HepG2 (cell line): Measurements from ENCODE around the gene TENM3. TPM values are rescaled to one million over a fixed set of nuclear protein-coding genes. Genes with fewer than 3 reads are reported as not detected.
A peak's percentile ranks its signal among the peaks of the same experiment; 100 is the strongest.

Source experiments
- ATAC-seq: fragments of 200-7000 bp; cut with Tn5 transposase; 3 replicates; pipeline ENCODE4 v1.9.1; 2020; ENCODE audit warnings: mild to moderate bottlenecking, moderate library complexity
- BruUV-seq: library from RNA; stranded (reverse); fragments of 400-500 nt; replicated peaks from 2 replicates; lab custom pipeline; 2021; lab: Mats Ljungman, UMichigan
- CTCF ChIA-PET: fragments of 300-600 bp; formaldehyde crosslinking; extraction: SDS; loops from one replicate; lab custom pipeline; 2021; ENCODE audit warnings: low total read pairs, inconsistent platforms, low intra/inter-chr PET ratio; lab: Yijun Ruan, JAX
- POLR2A ChIA-PET: fragments of 350-600 bp; sonication (Branson Sonifier 250); formaldehyde crosslinking; loops from one replicate; lab custom pipeline; 2020; ENCODE audit warnings: antibody characterized with exemption, inconsistent platforms; lab: Yijun Ruan, JAX
- DNase-seq: peaks from one replicate; pipeline ENCODE4 v3.0.0-alpha.2; 2015; ENCODE audit warnings: low spot score
- FAIRE-seq: peaks from 3 replicates; lab custom pipeline; 2011; peaks lifted over from hg19 to GRCh38; lab: Jason Lieb, UNC
- H2AFZ ChIP-seq: one replicate; pipeline ENCODE4 v1.6.1; 2011; ENCODE audit warnings: low read length, inconsistent platforms
- H3K27ac ChIP-seq: fragments of 300-600 bp; 3 replicates; pipeline ENCODE4 v1.8.0; 2011; ENCODE audit warnings: mixed run types, mild to moderate bottlenecking, mixed read lengths, low read length, inconsistent platforms; ENCODE audit not compliant: insufficient read depth; ENCODE audit errors: extremely low read length
- H3K27me3 ChIP-seq, 2 experiments: fragments of 200-600 bp in 1 of 2; 2 replicates in 1 of 2; 3 replicates in 1 of 2; pipeline versions ENCODE4 v1.6.0 to v1.8.0; 2011; ENCODE audit warnings: low read length in 2 of 2, mild to moderate bottlenecking in 2 of 2, moderate library complexity in 2 of 2, inconsistent platforms in 1 of 2; ENCODE audit not compliant: insufficient read depth in 2 of 2, control insufficient read depth in 1 of 2
- H3K36me3 ChIP-seq, 2 experiments: fragments of 200-600 bp in 1 of 2; replicated peaks in 1 of 2; 2 replicates in 1 of 2; 3 replicates in 1 of 2; pipeline versions ENCODE4 v1.5.1 to v1.8.0; 2011; ENCODE audit warnings: low read length in 2 of 2, inconsistent platforms in 1 of 2; ENCODE audit not compliant: insufficient read depth in 2 of 2, control insufficient read depth in 1 of 2
- H3K4me1 ChIP-seq: 2 replicates; pipeline ENCODE4 v1.5.1; 2012; ENCODE audit warnings: low read length, inconsistent platforms; ENCODE audit not compliant: insufficient read depth
- H3K4me2 ChIP-seq: 2 replicates; pipeline ENCODE4 v1.6.0; 2011; ENCODE audit warnings: low read depth, low read length, inconsistent platforms
- H3K4me3 ChIP-seq, 3 experiments: fragments of 200-600 bp in 1 of 3; sonication (generic), shearing (Covaris generic) in 1 of 3; replicated peaks in 1 of 3; 2 replicates each; pipeline ENCODE4 v1.5.1; 2011 to 2016; ENCODE audit warnings: low read length in 3 of 3, inconsistent platforms in 2 of 3, low read depth in 2 of 3, mild to moderate bottlenecking in 2 of 3, control low read depth in 1 of 3, mixed read lengths in 1 of 3; ENCODE audit not compliant: insufficient read depth in 1 of 3
- H3K79me2 ChIP-seq: one replicate; pipeline ENCODE4 v1.6.1; 2011; ENCODE audit warnings: low read length, inconsistent platforms; ENCODE audit not compliant: insufficient read depth
- H3K9ac ChIP-seq: 2 replicates; pipeline ENCODE4 v1.6.0; 2011; ENCODE audit warnings: mild to moderate bottlenecking, low read depth, low read length, inconsistent platforms; ENCODE audit not compliant: insufficient read depth
- H3K9me3 ChIP-seq: 2 replicates; pipeline ENCODE4 v1.5.1; 2012; ENCODE audit warnings: mild to moderate bottlenecking, low read length
- H4K20me1 ChIP-seq: 2 replicates; pipeline ENCODE4 v1.6.0; 2011; ENCODE audit warnings: inconsistent platforms, mild to moderate bottlenecking, low read length, moderate library complexity; ENCODE audit not compliant: insufficient read depth
- PHF20 ChIP-seq: sonication (generic); formaldehyde crosslinking; IDR thresholded peaks from 2 replicates; pipeline ENCODE4 v1.5.0; 2020; ENCODE audit warnings: mild to moderate bottlenecking, missing genetic modification reagents
- ZNF256 ChIP-seq: sonication (generic); formaldehyde crosslinking; conservative IDR thresholded peaks from 2 replicates; pipeline ENCODE4 v1.4.0; 2020; ENCODE audit warnings: missing genetic modification reagents
- ZNF329 ChIP-seq: sonication (generic); formaldehyde crosslinking; IDR thresholded peaks from 2 replicates; pipeline ENCODE4 v1.9.0; 2021; ENCODE audit warnings: low read depth, mild to moderate bottlenecking, missing genetic modification reagents
- ZNF382 ChIP-seq: sonication (generic); formaldehyde crosslinking; IDR thresholded peaks from 2 replicates; pipeline ENCODE4 v1.5.0; 2020; ENCODE audit warnings: missing genetic modification reagents, mild to moderate bottlenecking, borderline replicate concordance
- ZNF605 ChIP-seq: sonication (generic); formaldehyde crosslinking; IDR thresholded peaks from 2 replicates; pipeline ENCODE4 v1.8.0; 2022; ENCODE audit warnings: mild to moderate bottlenecking, missing genetic modification reagents
- WGBS: methylation state at CpG from one replicate; pipeline ENCODE4 v1.1.6; 2017; ENCODE audit warnings: low lambda C conversion rate; 5-methylcytosine and 5-hydroxymethylcytosine counted together
- in situ Hi-C: cut with HindIII; loops from 2 replicates; pipeline ENCODE4 v1.10.0; 2017; ENCODE audit warnings: low pct_unique_long_range_greater_than_20kb; ENCODE audit not compliant: extremely low pct_ligation_motif_present
- intact Hi-C: fragments of 100-400 bp; cut with micrococcal nuclease; formaldehyde crosslinking; loops from one replicate; pipeline ENCODE4 v1.10.0; 2022; ENCODE audit not compliant: unreplicated experiment
- polyA plus RNA-seq, 8 experiments: library from polyadenylated mRNA; depleted of rRNA in 3 of 8; stranded (reverse) in 7 of 8; unstranded in 1 of 8; fragments of >200 nt; fragmentation: Illumina TruSeq in 4 of 8; extraction: Trizol in 4 of 8; gene quantifications; 2 replicates each; pipeline versions ENCODE4 v1.2.1 to v1.2.3, GENCODE V29; 2011 to 2016; ENCODE audit warnings: low read depth in 4 of 8, missing spikeins in 1 of 8, mixed read lengths in 1 of 8; ENCODE audit not compliant: insufficient read depth in 1 of 8
- total RNA-seq, 5 experiments: library from RNA; depleted of rRNA; stranded (reverse); fragments of >200 nt; fragmentation: Illumina TruSeq; extraction: Trizol; gene quantifications; 2 replicates each; pipeline ENCODE4 v1.2.3, GENCODE V29; 2016; ENCODE audit warnings: low read depth in 1 of 5
- TF ChIP-seq, protein P1 (sequence below): sonication (generic); formaldehyde crosslinking; IDR thresholded peaks from 2 replicates; pipeline ENCODE4 v1.9.0; 2021; ENCODE audit warnings: missing genetic modification reagents, borderline replicate concordance
- TF ChIP-seq, protein P2 (sequence below): sonication (generic); formaldehyde crosslinking; IDR thresholded peaks from 2 replicates; pipeline ENCODE4 v1.8.0; 2022; ENCODE audit warnings: low read depth, missing genetic modification reagents
- TF ChIP-seq, protein P3 (sequence below): sonication (generic); formaldehyde crosslinking; IDR thresholded peaks from 2 replicates; pipeline ENCODE4 v1.8.1; 2023; ENCODE audit warnings: mild to moderate bottlenecking, moderate library complexity, missing genetic modification reagents

Gene TENM3
- total and polyA plus RNA-seq, 2 of the 13 experiments (the other 11 are each of a cell fraction or from before 2014, with no cell fraction given) = 0.04 TPM; not detected in 1

DNA sequence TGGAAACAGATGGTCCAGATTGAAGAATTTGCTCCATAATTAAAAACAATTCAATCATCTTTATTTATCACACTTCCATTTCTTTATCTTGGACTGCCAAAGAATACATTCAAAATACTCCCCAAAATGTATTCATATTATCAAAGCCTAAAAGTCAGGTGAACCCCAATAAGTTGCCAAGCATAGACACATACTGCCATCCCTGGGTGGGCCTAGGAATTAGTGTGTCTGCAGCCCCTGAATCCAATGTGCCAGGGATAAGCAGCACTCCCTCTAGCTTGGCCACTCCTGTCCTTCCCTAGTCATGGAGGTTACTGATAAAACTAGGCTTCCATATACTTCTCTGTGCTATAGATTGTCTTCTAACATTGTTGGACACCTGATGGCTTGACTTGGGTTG lies 199.9 kb downstream of the TENM3 start:
- POLR2A ChIA-PET = no interaction called here
- FAIRE-seq = no peak
- BruUV-seq = no TSS peak
- intact Hi-C loops (no loop called here), in situ Hi-C loops (no loop called here)
- no peak for ATAC-seq
- TF ChIP-seq ZNF256 = no peak
- TF ChIP-seq, protein P1, sequence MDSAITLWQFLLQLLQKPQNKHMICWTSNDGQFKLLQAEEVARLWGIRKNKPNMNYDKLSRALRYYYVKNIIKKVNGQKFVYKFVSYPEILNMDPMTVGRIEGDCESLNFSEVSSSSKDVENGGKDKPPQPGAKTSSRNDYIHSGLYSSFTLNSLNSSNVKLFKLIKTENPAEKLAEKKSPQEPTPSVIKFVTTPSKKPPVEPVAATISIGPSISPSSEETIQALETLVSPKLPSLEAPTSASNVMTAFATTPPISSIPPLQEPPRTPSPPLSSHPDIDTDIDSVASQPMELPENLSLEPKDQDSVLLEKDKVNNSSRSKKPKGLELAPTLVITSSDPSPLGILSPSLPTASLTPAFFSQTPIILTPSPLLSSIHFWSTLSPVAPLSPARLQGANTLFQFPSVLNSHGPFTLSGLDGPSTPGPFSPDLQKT (CRISPR knock-in tag) = no peak
- no peak for TF ChIP-seq ZNF605 (CRISPR knock-in tag)
- TF ChIP-seq, protein P2, sequence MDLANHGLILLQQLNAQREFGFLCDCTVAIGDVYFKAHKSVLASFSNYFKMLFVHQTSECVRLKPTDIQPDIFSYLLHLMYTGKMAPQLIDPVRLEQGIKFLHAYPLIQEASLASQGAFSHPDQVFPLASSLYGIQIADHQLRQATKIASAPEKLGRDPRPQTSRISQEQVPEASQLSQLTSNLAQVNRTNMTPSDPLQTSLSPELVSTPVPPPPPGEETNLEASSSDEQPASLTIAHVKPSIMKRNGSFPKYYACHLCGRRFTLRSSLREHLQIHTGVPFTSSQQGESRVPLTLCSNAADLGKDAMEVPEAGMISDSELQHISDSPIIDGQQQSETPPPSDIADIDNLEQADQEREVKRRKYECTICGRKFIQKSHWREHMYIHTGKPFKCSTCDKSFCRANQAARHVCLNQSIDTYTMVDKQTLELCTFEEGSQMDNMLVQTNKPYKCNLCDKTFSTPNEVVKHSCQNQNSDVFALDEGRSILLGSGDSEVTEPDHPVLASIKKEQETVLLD (CRISPR knock-in tag) = no peak
- Histone ChIP-seq H2AFZ (no peak overlapping the region), H3K9ac (no peak overlapping the region), H3K27me3 (peaks cover 2 to 15% of the 10 kb centered on the region in 2 experiments; a peak in 3 of 5 replicates), H3K9me3 (no peaks in the 10 kb centered on the region), H3K27ac (no peak overlapping the region), H3K36me3 (no peaks in the 10 kb centered on the region), H3K4me2 (no peak overlapping the region), H3K79me2 (no peaks in the 10 kb centered on the region), H4K20me1 (no peaks in the 10 kb centered on the region), H3K4me3 (no peak overlapping the region), H3K4me1 (no peaks in the 10 kb centered on the region)
- DNase-seq = no peak
- CTCF ChIA-PET = no interaction called here

DNA sequence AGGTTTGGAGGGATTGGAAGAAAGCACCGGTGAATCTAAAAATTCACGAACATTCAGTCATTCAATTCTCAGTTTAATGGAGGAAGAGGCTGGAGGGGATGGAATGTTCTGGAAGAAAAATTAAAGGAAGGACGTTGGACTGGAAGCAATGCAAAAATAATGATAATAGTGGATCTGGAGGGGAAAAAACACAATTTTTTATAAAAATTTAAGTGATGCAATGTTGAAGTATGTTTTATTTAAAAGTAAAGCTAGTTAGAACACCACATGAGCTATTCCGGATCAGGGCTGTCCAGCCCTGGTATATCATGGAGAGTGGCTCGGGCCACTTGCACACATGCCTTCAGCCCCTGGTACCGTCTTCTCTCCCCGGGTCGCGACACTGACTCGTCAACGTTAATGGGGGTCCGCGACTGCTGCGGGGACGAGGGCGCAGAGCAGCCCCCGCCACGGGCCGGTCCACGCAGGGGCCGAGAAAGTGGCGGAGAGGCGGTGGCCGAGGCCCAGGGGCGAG lies 204.6 kb downstream of the TENM3 start:
- no peak overlapping the region for H3K4me2 ChIP-seq
- CTCF ChIA-PET = no interaction called here
- intact Hi-C loops = no loop called here

More for the DNA sequence above, 204.6 kb downstream of the TENM3 start:
- no peaks in the 10 kb centered on the region for H4K20me1 ChIP-seq
- H3K4me1 ChIP-seq = peaks cover 8% of the 10 kb centered on the region
- POLR2A ChIA-PET = no interaction called here
- no TSS peak for BruUV-seq
- TF ChIP-seq PHF20 (CRISPR knock-in tag) (no peak), ZNF382 (CRISPR knock-in tag) (no peak), ZNF329 (CRISPR knock-in tag) (0 out of 2 replicates have a peak, but pooled peaks have one; percentile 8)
- TF ChIP-seq, protein P3, sequence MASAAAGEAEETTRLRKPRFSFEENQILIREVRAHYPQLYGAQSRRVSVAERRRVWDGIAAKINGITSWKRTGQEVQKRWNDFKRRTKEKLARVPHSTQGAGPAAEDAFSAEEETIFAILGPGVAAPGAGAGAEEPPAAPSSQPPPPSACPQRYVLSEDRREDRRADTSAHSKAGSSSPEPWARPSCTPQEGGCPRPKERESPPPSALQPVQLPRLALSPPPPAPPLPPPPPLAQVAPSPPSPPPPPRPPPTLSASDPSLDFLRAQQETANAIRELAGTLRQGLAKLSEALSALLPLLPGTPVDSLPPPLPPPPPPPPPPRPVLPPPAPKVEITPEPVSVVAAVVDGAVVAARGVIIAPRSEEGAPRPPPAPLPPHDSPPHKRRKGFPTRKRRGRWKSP = no peak
- no peak overlapping the region for H2AFZ ChIP-seq
- no peaks in the 10 kb centered on the region for H3K9me3 ChIP-seq
- H3K9ac ChIP-seq = no peak overlapping the region
- peaks cover 3 to 43% of the 10 kb centered on the region in 2 experiments for H3K27me3 ChIP-seq
- DNase-seq = no peak
- WGBS = 56% methylated on average over 4 of the region's 25 CpGs
- peak overlapping the region in 1 of 3 experiments; percentile 72; a peak in 1 of 6 replicates for H3K4me3 ChIP-seq
- H3K36me3 ChIP-seq = no peaks in the 10 kb centered on the region
- H3K27ac ChIP-seq = no peak overlapping the region
- FAIRE-seq = no peak
- peak; percentile 6; the same call in 2 of the 3 replicates for ATAC-seq
- no peaks in the 10 kb centered on the region for H3K79me2 ChIP-seq
- in situ Hi-C loops = no loop called here
